Adipocyte (in vitro differentiated cells): ENCODE measurements around the gene PTPN11.

Source experiments
- DNase-seq: peaks from one replicate; pipeline ENCODE4 v3.0.0-alpha.2; 2015; ENCODE audit warnings: low read depth
- H3K27me3 ChIP-seq: replicated peaks from 2 replicates; pipeline ENCODE4 v1.7.0; 2013; ENCODE audit warnings: mild to moderate bottlenecking, low read length, moderate library complexity; ENCODE audit not compliant: control insufficient read depth, insufficient read depth
- H3K36me3 ChIP-seq: 2 replicates; pipeline ENCODE4 v1.7.0; 2013; ENCODE audit warnings: low read length, mild to moderate bottlenecking, moderate library complexity; ENCODE audit not compliant: control insufficient read depth, insufficient read depth, severe bottlenecking
- H3K4me1 ChIP-seq: 2 replicates; pipeline ENCODE4 v1.7.0; 2013; ENCODE audit warnings: mild to moderate bottlenecking, low read length, moderate library complexity; ENCODE audit not compliant: control insufficient read depth, insufficient read depth
- H3K4me3 ChIP-seq: 2 replicates; pipeline ENCODE4 v1.7.0; 2013; ENCODE audit warnings: mild to moderate bottlenecking, low read length, moderate library complexity
- H3K9ac ChIP-seq: 2 replicates; pipeline ENCODE4 v1.7.0; 2013; ENCODE audit warnings: mild to moderate bottlenecking, low read length, moderate library complexity
- H3K9me3 ChIP-seq: 2 replicates; pipeline ENCODE4 v1.7.0; 2013; ENCODE audit warnings: mild to moderate bottlenecking, low read length, moderate library complexity; ENCODE audit not compliant: control insufficient read depth

Gene PTPN11

GRCh38 chr12:112488257-112488876, 69.6 kb downstream of the PTPN11 start:
- no peak for DNase-seq
- H3K36me3 ChIP-seq, result peaks cover 75% of the 10 kb centered on the region
- H3K4me3 ChIP-seq, result no peak overlapping the region

GRCh38 chr12:112489456-112489855, 70.7 kb downstream of the PTPN11 start:
- Histone ChIP-seq H3K36me3 (peaks cover 75% of the 10 kb centered on the region), H3K9me3 (no peaks in the 10 kb centered on the region), H3K9ac (no peak overlapping the region), H3K27me3 (no peaks in the 10 kb centered on the region), H3K4me3 (no peak overlapping the region), H3K4me1 (no peaks in the 10 kb centered on the region)
- DNase-seq, result no peak

More at GRCh38 chr12:112488257-112488876, 69.6 kb downstream of the PTPN11 start:
- H3K4me1 ChIP-seq, result no peaks in the 10 kb centered on the region
- H3K27me3 ChIP-seq, result no peaks in the 10 kb centered on the region
- H3K9ac ChIP-seq, result no peak overlapping the region
- no peaks in the 10 kb centered on the region for H3K9me3 ChIP-seq

GRCh38 chr12:112496496-112496895, 77.7 kb downstream of the PTPN11 start:
- H3K36me3 ChIP-seq, result peaks cover 63% of the 10 kb centered on the region
- no peaks in the 10 kb centered on the region for H3K9me3 ChIP-seq
- no peak overlapping the region for H3K4me3 ChIP-seq

GRCh38 chr12:112498580-112498979, 79.8 kb downstream of the PTPN11 start:
- Histone ChIP-seq H3K4me1 (peaks cover 16% of the 10 kb centered on the region), H3K36me3 (peaks cover 69% of the 10 kb centered on the region), H3K27me3 (no peaks in the 10 kb centered on the region), H3K9ac (peak overlapping the region; percentile 0), H3K4me3 (no peak overlapping the region), H3K9me3 (no peaks in the 10 kb centered on the region)
- DNase-seq, result no peak

More at GRCh38 chr12:112496496-112496895, 77.7 kb downstream of the PTPN11 start:
- no peak for DNase-seq
- H3K27me3 ChIP-seq, result no peaks in the 10 kb centered on the region
- peaks cover 16% of the 10 kb centered on the region for H3K4me1 ChIP-seq
- H3K9ac ChIP-seq, result no peak overlapping the region

- DNase-seq, result no peak
- peaks cover 4% of the 10 kb centered on the region for H3K9me3 ChIP-seq
- no peaks in the 10 kb centered on the region for H3K27me3 ChIP-seq
- no peak overlapping the region for H3K4me3 ChIP-seq
- no peak overlapping the region for H3K9ac ChIP-seq
- H3K4me1 ChIP-seq, result peaks cover 13% of the 10 kb centered on the region
- peaks cover 75% of the 10 kb centered on the region for H3K36me3 ChIP-seq
Observed at GRCh38 chr12:112503512-112503911, 84.8 kb downstream of the PTPN11 start.

- Histone ChIP-seq H3K36me3 (peaks cover 86% of the 10 kb centered on the region), H3K9ac (no peak overlapping the region), H3K27me3 (no peaks in the 10 kb centered on the region), H3K4me3 (no peak overlapping the region), H3K9me3 (peaks cover 4% of the 10 kb centered on the region), H3K4me1 (peaks cover 8% of the 10 kb centered on the region)
- DNase-seq, result no peak
Observed at GRCh38 chr12:112506513-112507166, 87.9 kb downstream of the PTPN11 start.

- Histone ChIP-seq H3K27me3 (peaks cover 4% of the 10 kb centered on the region), H3K9ac (no peak overlapping the region), H3K4me1 (peaks cover 3% of the 10 kb centered on the region), H3K36me3 (peaks cover 25% of the 10 kb centered on the region), H3K4me3 (no peak overlapping the region), H3K9me3 (no peaks in the 10 kb centered on the region)
- DNase-seq, result no peak
Observed at GRCh38 chr12:112513471-112513870, 94.7 kb downstream of the PTPN11 start.

GRCh38 chr12:112514456-112514855, 95.7 kb downstream of the PTPN11 start:
- Histone ChIP-seq H3K9ac (no peak overlapping the region), H3K4me3 (no peak overlapping the region), H3K27me3 (peaks cover 8% of the 10 kb centered on the region), H3K4me1 (peaks cover 3% of the 10 kb centered on the region), H3K9me3 (no peaks in the 10 kb centered on the region), H3K36me3 (peaks cover 19% of the 10 kb centered on the region)
- no peak for DNase-seq

- peak; percentile 73 for DNase-seq
- no peak overlapping the region for H3K9ac ChIP-seq
- peaks cover 8% of the 10 kb centered on the region for H3K27me3 ChIP-seq
Observed at GRCh38 chr12:112514926-112515642, 96.3 kb downstream of the PTPN11 start.

GRCh38 chr12:112515868-112516267, 97.1 kb downstream of the PTPN11 start:
- Histone ChIP-seq H3K9ac (no peak overlapping the region), H3K9me3 (no peaks in the 10 kb centered on the region), H3K27me3 (peaks cover 8% of the 10 kb centered on the region), H3K4me3 (no peak overlapping the region), H3K4me1 (peaks cover 3% of the 10 kb centered on the region), H3K36me3 (peaks cover 12% of the 10 kb centered on the region)
- no peak for DNase-seq

More at GRCh38 chr12:112514926-112515642, 96.3 kb downstream of the PTPN11 start:
- Histone ChIP-seq H3K9me3 (no peaks in the 10 kb centered on the region), H3K4me1 (peaks cover 3% of the 10 kb centered on the region), H3K36me3 (peaks cover 18% of the 10 kb centered on the region), H3K4me3 (no peak overlapping the region)

GRCh38 chr12:112517730-112518364, 99.1 kb downstream of the PTPN11 start:
- no peaks in the 10 kb centered on the region for H3K9me3 ChIP-seq
- no peak overlapping the region for H3K4me3 ChIP-seq
- DNase-seq, result no peak
- H3K27me3 ChIP-seq, result peaks cover 8% of the 10 kb centered on the region
- peaks cover 3% of the 10 kb centered on the region for H3K4me1 ChIP-seq
- no peaks in the 10 kb centered on the region for H3K36me3 ChIP-seq
- H3K9ac ChIP-seq, result no peak overlapping the region
